Activated gamma-delta T cell (primary cell): ENCODE data around the gene KCTD19.

Experiments
- DNase-seq: peaks from one replicate; lab custom pipeline; 2025; lab: John Stamatoyannopoulos, UW

Gene KCTD19

GRCh38 chr16:67244387-67245185 lies 82.0 kb downstream of the KCTD19 start:
- no peak for DNase-seq

- DNase-seq: no peak
Observed at GRCh38 chr16:67243481-67243880, 83.1 kb downstream of the KCTD19 start.

GRCh38 chr16:67242138-67242730 lies 84.3 kb downstream of the KCTD19 start:
- DNase-seq: no peak

- no peak for DNase-seq
Observed at GRCh38 chr16:67241008-67241900, 85.3 kb downstream of the KCTD19 start.

- no peak for DNase-seq
Observed at GRCh38 chr16:67240506-67240905, 86.0 kb downstream of the KCTD19 start.
